HEK293 (cell line): Measurements from ENCODE around the gene PSTPIP1.

Experiments used
- CTCF ChIA-PET: fragments of 350-600 bp; formaldehyde crosslinking; extraction: SDS; loops from one replicate; lab custom pipeline; 2021; ENCODE audit warnings: antibody characterized with exemption; lab: Yijun Ruan, JAX
- POLR2A ChIA-PET: fragments of 300-600 bp; formaldehyde crosslinking; extraction: SDS; loops from one replicate; lab custom pipeline; 2020; ENCODE audit warnings: antibody characterized with exemption, inconsistent platforms; lab: Yijun Ruan, JAX
- H3K27ac ChIP-seq: fragments of 200-500 bp; sonication (Bioruptor generic); 2 replicates; pipeline ENCODE4 v1.5.1; 2014; ENCODE audit warnings: low read depth, low read length, control low read depth, inconsistent platforms; ENCODE audit errors: extremely low read depth
- H3K36me3 ChIP-seq, 2 experiments: fragments of 200-500 bp in 1 of 2; sonication (Bioruptor generic) in 1 of 2; 1 replicate in 1 of 2; 2 replicates in 1 of 2; pipeline ENCODE4 v1.5.1; 2014 to 2017; ENCODE audit warnings: inconsistent platforms in 2 of 2, low read length in 2 of 2; ENCODE audit not compliant: control insufficient read depth in 2 of 2, insufficient read depth in 1 of 2
- H3K4me1 ChIP-seq: fragments of 200-500 bp; sonication (Bioruptor generic); 2 replicates; pipeline ENCODE4 v1.5.1; 2014; ENCODE audit warnings: mild to moderate bottlenecking, low read length, inconsistent platforms; ENCODE audit not compliant: control insufficient read depth, insufficient read depth
- H3K4me3 ChIP-seq: 2 replicates; pipeline ENCODE4 v1.5.1; 2011; ENCODE audit warnings: low read depth, mild to moderate bottlenecking, control low read depth, low read length, moderate library complexity
- H3K9me3 ChIP-seq: fragments of 200-500 bp; sonication (Bioruptor generic); 2 replicates; pipeline ENCODE4 v1.5.1; 2014; ENCODE audit warnings: low read depth, low read length, inconsistent platforms; ENCODE audit not compliant: control insufficient read depth, insufficient read depth
- IKZF3 ChIP-seq: fragments of 450-650 bp; IDR thresholded peaks from 2 replicates; pipeline ENCODE4 v1.5.0; 2018; ENCODE audit warnings: missing biosample characterization, mild to moderate bottlenecking, missing genetic modification characterization, moderate library complexity
- KLF7 ChIP-seq: fragments of 450-650 bp; formaldehyde crosslinking; IDR thresholded peaks from 2 replicates; pipeline ENCODE4 v1.5.1; 2016; ENCODE audit warnings: missing biosample characterization, missing genetic modification characterization, borderline replicate concordance
- MYNN ChIP-seq: fragments of 450-650 bp; formaldehyde crosslinking; IDR thresholded peaks from 2 replicates; pipeline ENCODE4 v1.5.1; 2016; ENCODE audit warnings: missing biosample characterization, missing genetic modification characterization, borderline replicate concordance
- MZF1 ChIP-seq: fragments of 450-650 bp; formaldehyde crosslinking; IDR thresholded peaks from 2 replicates; pipeline ENCODE4 v1.5.1; 2017; ENCODE audit warnings: missing biosample characterization, missing genetic modification characterization, borderline replicate concordance
- PRDM1 ChIP-seq: fragments of 450-650 bp; formaldehyde crosslinking; IDR thresholded peaks from 2 replicates; pipeline ENCODE4; 2016; ENCODE audit warnings: missing biosample characterization, missing genetic modification characterization
- PRDM6 ChIP-seq: fragments of 450-650 bp; formaldehyde crosslinking; IDR thresholded peaks from 2 replicates; pipeline ENCODE4 v1.5.1; 2017; ENCODE audit warnings: missing biosample characterization, missing genetic modification characterization
- SP2 ChIP-seq: fragments of 450-650 bp; formaldehyde crosslinking; IDR thresholded peaks from 2 replicates; pipeline ENCODE4 v1.5.1; 2016; ENCODE audit warnings: missing biosample characterization, missing genetic modification characterization
- SP7 ChIP-seq: fragments of 450-650 bp; formaldehyde crosslinking; IDR thresholded peaks from 2 replicates; pipeline ENCODE4 v1.5.1; 2016; ENCODE audit warnings: missing biosample characterization, missing genetic modification characterization
- TRIM28 ChIP-seq: IDR thresholded peaks from 2 replicates; pipeline ENCODE4 v1.6.1; 2011; ENCODE audit warnings: low read length, control low read depth, borderline replicate concordance
- ZBTB1 ChIP-seq: fragments of 450-650 bp; formaldehyde crosslinking; IDR thresholded peaks from 2 replicates; pipeline ENCODE4 v1.5.1; 2016; ENCODE audit warnings: missing biosample characterization, missing genetic modification characterization
- ZBTB17 ChIP-seq: fragments of 450-650 bp; formaldehyde crosslinking; IDR thresholded peaks from 2 replicates; pipeline ENCODE4 v1.5.1; 2016; ENCODE audit warnings: missing biosample characterization, missing genetic modification characterization
- ZBTB20 ChIP-seq: fragments of 450-650 bp; formaldehyde crosslinking; IDR thresholded peaks from 2 replicates; pipeline ENCODE4 v1.5.1; 2016; ENCODE audit warnings: missing biosample characterization, missing genetic modification characterization
- ZNF138 ChIP-seq: fragments of 450-650 bp; formaldehyde crosslinking; IDR thresholded peaks from 2 replicates; pipeline ENCODE4 v1.5.1; 2016; ENCODE audit warnings: missing biosample characterization, missing genetic modification characterization, borderline replicate concordance
- ZNF148 ChIP-seq: fragments of 450-650 bp; formaldehyde crosslinking; IDR thresholded peaks from 2 replicates; pipeline ENCODE4 v1.5.0; 2017; ENCODE audit warnings: missing biosample characterization, missing genetic modification characterization, borderline replicate concordance
- ZNF184 ChIP-seq: fragments of 450-650 bp; IDR thresholded peaks from 2 replicates; pipeline ENCODE4 v1.5.1; 2018; ENCODE audit warnings: missing biosample characterization, mild to moderate bottlenecking, missing genetic modification characterization
- ZNF366 ChIP-seq: fragments of 450-650 bp; formaldehyde crosslinking; conservative IDR thresholded peaks from 2 replicates; pipeline ENCODE4 v1.5.1; 2016; ENCODE audit warnings: missing biosample characterization, missing genetic modification characterization
- ZNF501 ChIP-seq: fragments of 450-650 bp; formaldehyde crosslinking; IDR thresholded peaks from 2 replicates; pipeline ENCODE4 v1.5.1; 2016; ENCODE audit warnings: missing biosample characterization, missing genetic modification characterization
- ZNF600 ChIP-seq: fragments of 450-650 bp; formaldehyde crosslinking; IDR thresholded peaks from 2 replicates; pipeline ENCODE4 v1.5.1; 2016; ENCODE audit warnings: missing biosample characterization, missing genetic modification characterization
- ZNF629 ChIP-seq: fragments of 450-650 bp; formaldehyde crosslinking; IDR thresholded peaks from 2 replicates; pipeline ENCODE4 v1.5.1; 2017; ENCODE audit warnings: missing biosample characterization, missing genetic modification characterization
- ZNF645 ChIP-seq: fragments of 450-650 bp; formaldehyde crosslinking; IDR thresholded peaks from 2 replicates; pipeline ENCODE4; 2016; ENCODE audit warnings: missing biosample characterization, missing genetic modification characterization
- ZNF701 ChIP-seq: fragments of 450-650 bp; formaldehyde crosslinking; IDR thresholded peaks from 2 replicates; pipeline ENCODE4 v1.5.1; 2016; ENCODE audit warnings: missing biosample characterization, missing genetic modification characterization
- ZNF791 ChIP-seq: fragments of 450-650 bp; formaldehyde crosslinking; IDR thresholded peaks from 2 replicates; pipeline ENCODE4 v1.5.1; 2016; ENCODE audit warnings: missing biosample characterization, missing genetic modification characterization
- ZNF792 ChIP-seq: fragments of 450-650 bp; formaldehyde crosslinking; IDR thresholded peaks from 2 replicates; pipeline ENCODE4 v1.5.1; 2016; ENCODE audit warnings: missing biosample characterization, missing genetic modification characterization
- ZSCAN23 ChIP-seq: fragments of 450-650 bp; formaldehyde crosslinking; IDR thresholded peaks from 2 replicates; pipeline ENCODE4 v1.5.1; 2016; ENCODE audit warnings: missing biosample characterization, missing genetic modification characterization
- TF ChIP-seq, protein P1 (sequence below): fragments of 450-650 bp; formaldehyde crosslinking; IDR thresholded peaks from 2 replicates; pipeline ENCODE4 v1.5.1; 2016; ENCODE audit warnings: missing biosample characterization, missing genetic modification characterization

Gene PSTPIP1

DNA sequence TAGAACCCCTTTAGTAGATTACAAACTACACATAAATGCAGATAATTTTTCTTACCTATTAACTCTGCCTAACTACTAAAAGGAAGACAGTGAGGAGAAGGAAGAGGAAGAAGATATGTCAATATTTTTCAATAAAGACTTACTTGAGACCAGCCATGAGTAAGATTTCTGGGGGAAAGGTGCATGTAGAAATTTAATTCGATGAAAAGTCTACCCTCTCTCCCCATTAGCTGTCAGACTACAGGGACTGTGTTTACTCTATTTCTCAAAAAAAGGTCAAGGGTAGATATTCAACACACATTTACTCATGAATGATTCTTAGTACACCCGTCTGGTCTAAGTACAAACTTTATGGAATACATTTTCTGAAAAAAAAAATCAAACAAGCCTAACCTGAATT lies 69.1 kb downstream of the PSTPIP1 start:
- no peak overlapping the region for H3K4me3 ChIP-seq
- peaks cover 79% of the 10 kb centered on the region for H3K4me1 ChIP-seq
- ChIA-PET CTCF (interaction anchor here (2.0 kb wide), 1 partner anchor 29 kb away, joined by 8 read pairs; no protein-coding TSS in a partner anchor), POLR2A (interaction anchor here (0.5 kb wide), 1 partner anchor 754 kb away, joined by 4 read pairs; no protein-coding TSS in a partner anchor)
- peaks cover 4 to 5% of the 10 kb centered on the region in 2 experiments; a peak in 2 of 3 replicates for H3K36me3 ChIP-seq
- TF ChIP-seq ZNF366 (tag by site-specific recombination): no peak
- TF ChIP-seq ZNF501 (tag by site-specific recombination): no peak
- no peak for TF ChIP-seq SP2 (tag by site-specific recombination)
- TF ChIP-seq KLF7: no peak
- TF ChIP-seq ZSCAN23 (tag by site-specific recombination): no peak
- TF ChIP-seq ZNF701 (tag by site-specific recombination): no peak
- TF ChIP-seq ZNF791: no peak
- no peak for TF ChIP-seq ZNF138 (tag by site-specific recombination)
- H3K9me3 ChIP-seq: no peaks in the 10 kb centered on the region
- no peak overlapping the region for H3K27ac ChIP-seq

DNA sequence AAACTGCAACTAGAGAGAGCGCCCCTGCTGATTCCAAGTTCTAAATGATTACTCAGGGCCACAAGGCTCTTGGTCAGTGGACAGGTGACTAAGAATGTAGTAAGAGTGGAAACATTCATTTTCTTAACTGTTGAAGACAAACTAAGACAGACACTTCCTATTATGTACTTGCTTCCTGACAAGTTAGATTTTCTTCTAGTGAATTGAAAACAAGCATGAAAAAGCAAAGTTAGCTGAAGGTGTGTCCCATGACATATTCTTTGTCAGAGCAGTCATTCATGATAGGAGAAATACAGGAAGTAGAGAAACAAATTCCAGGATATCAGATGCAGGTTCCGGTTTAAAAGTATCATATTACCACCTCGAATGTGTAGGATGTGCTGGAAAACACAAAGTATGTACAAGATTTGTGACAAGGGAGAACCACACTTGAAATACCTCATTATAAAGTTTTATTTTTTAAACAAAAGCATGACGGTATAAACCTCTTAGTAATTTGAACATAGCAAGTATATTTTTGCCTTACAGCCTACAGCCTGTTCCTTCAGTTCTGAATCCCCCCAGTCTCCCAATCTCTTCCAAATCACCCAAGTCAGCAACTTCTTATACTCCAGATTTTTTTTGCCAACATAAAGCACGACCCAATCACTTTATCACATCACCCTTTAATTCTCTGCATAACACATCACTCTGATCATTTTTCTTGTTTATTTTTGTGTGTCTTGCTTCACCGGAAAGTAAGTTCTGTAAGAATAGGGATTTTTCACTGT lies 69.8 kb downstream of the PSTPIP1 start:
- H3K4me1 ChIP-seq: peaks cover 77% of the 10 kb centered on the region
- TF ChIP-seq ZBTB20: peak; percentile 92
- 0 out of 2 replicates have a peak, but pooled peaks have one; percentile 14 for TF ChIP-seq IKZF3 (tag by site-specific recombination)
- TF ChIP-seq, protein P1, sequence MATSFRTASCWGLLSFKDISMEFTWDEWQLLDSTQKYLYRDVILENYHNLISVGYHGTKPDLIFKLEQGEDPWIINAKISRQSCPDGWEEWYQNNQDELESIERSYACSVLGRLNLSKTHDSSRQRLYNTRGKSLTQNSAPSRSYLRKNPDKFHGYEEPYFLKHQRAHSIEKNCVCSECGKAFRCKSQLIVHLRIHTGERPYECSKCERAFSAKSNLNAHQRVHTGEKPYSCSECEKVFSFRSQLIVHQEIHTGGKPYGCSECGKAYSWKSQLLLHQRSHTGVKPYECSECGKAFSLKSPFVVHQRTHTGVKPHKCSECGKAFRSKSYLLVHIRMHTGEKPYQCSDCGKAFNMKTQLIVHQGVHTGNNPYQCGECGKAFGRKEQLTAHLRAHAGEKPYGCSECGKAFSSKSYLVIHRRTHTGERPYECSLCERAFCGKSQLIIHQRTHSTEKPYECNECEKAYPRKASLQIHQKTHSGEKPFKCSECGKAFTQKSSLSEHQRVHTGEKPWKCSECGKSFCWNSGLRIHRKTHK (tag by site-specific recombination): no peak
- peak; percentile 62 for TF ChIP-seq ZNF629
- peak; percentile 67; the same call in 1 of the 2 replicates for TF ChIP-seq ZNF600 (tag by site-specific recombination)
- TF ChIP-seq ZNF184: 0 out of 2 replicates have a peak, but pooled peaks have one; percentile 6
- TF ChIP-seq MZF1 (tag by site-specific recombination): peak; percentile 54; the same call in 1 of the 2 replicates
- TF ChIP-seq ZNF792 (tag by site-specific recombination): no peak
- 0 out of 2 replicates have a peak, but pooled peaks have one; percentile 30 for TF ChIP-seq PRDM1 (tag by site-specific recombination)
- no peak for TF ChIP-seq ZNF645
- no peak for TF ChIP-seq MYNN
- no peak for TF ChIP-seq ZNF148 (tag by site-specific recombination)
- TF ChIP-seq TRIM28: peak; percentile 58; the same call in 1 of the 2 replicates
- 0 out of 2 replicates have a peak, but pooled peaks have one; percentile 40 for TF ChIP-seq ZBTB17 (tag by site-specific recombination)
- no peak for TF ChIP-seq ZBTB1 (tag by site-specific recombination)
- TF ChIP-seq ZNF366 (tag by site-specific recombination): peak; percentile 24; the same call in 1 of the 2 replicates
- TF ChIP-seq PRDM6 (tag by site-specific recombination): peak; percentile 86
- 0 out of 2 replicates have a peak, but pooled peaks have one; percentile 32 for TF ChIP-seq SP7
- TF ChIP-seq, all 188 proteins: peak for 12
- peak overlapping the region; percentile 35; the same call in 1 of the 2 replicates for H3K27ac ChIP-seq
- H3K4me3 ChIP-seq: no peak overlapping the region
- H3K9me3 ChIP-seq: no peaks in the 10 kb centered on the region
- POLR2A ChIA-PET: interaction anchor here (0.5 kb wide), 1 partner anchor 755 kb away, joined by 4 read pairs; no protein-coding TSS in a partner anchor
- CTCF ChIA-PET: interaction anchor here (2.0 kb wide), 1 partner anchor 30 kb away, joined by 8 read pairs; no protein-coding TSS in a partner anchor
- H3K36me3 ChIP-seq: peaks cover 5 to 8% of the 10 kb centered on the region in 2 experiments; a peak in 2 of 3 replicates
